ENCODE data around the gene TPGS2.
"Not testable (repeated sequence)": the region's sequence is repeated elsewhere in the genome, so short reads cannot be mapped to it uniquely, and the experiment has no call there.

TPGS2 gene, protein sequence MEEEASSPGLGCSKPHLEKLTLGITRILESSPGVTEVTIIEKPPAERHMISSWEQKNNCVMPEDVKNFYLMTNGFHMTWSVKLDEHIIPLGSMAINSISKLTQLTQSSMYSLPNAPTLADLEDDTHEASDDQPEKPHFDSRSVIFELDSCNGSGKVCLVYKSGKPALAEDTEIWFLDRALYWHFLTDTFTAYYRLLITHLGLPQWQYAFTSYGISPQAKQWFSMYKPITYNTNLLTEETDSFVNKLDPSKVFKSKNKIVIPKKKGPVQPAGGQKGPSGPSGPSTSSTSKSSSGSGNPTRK

DNA sequence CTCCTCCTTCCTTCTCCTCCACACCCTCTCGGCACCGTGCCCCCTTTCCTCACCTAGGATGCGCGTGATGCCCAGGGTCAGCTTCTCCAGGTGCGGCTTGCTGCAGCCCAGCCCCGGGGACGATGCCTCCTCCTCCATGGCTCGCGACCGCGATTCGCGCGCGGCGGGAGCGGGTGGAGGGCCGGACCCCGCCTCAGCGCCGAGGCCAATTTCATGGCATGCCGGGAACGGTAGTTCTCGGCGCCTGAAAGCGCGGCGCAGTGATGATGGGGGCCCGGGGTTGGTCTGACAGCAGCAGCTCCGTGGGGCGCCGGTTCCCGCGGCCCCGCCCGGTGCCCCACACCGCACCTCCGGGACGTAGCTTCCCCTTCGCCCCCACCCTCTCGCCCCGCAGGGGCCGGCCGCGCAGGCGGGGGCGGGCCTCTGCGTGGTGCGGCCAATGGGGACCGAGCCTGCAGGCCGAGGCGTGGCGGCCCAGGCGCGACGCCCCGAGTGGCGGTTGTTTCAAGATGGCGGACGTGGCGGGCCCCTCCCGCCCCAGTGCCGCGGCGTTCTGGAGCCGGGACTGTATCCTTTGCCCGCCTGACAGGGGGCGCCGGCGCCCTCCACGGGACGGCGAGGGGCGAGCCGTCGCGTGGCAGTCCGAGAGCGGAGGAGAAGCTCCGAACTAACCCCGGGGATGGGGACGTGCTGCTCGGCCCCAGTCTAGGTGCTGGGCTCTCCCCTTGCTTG is at the start of gene TPGS2, which contains the start of gene KIAA1328:
Gene TPGS2 (minus strand): TSS at position 373 of the 732 bp plus-strand sequence. CDS start 235 bp downstream, at position 138.
Gene KIAA1328 (plus strand): TSS at position 498 of the 732 bp plus-strand sequence. CDS start 12 bp downstream, at position 510.
- DNase-seq, result peak; percentile 91

DNA sequence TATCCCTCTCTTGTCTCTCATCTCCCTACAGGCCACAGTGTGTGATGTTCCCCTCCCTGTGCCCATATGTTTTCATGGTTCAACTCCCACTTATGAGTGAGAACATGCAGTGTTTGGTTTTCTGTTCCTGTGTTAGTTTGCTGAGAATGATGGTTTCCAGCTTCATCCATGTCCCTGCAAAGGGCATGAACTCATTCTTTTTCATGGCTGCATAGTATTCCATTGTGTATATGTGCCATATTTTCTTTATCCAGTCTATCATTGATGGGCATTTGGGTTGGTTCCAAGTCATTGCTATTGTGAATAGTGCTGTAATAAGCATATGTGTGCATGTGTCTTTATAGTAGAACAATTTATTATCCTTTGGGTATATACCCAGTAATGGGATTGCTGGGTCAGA is 45.0 kb upstream of the TPGS2 start:
- not testable (repeated sequence) for DNase-seq

DNA sequence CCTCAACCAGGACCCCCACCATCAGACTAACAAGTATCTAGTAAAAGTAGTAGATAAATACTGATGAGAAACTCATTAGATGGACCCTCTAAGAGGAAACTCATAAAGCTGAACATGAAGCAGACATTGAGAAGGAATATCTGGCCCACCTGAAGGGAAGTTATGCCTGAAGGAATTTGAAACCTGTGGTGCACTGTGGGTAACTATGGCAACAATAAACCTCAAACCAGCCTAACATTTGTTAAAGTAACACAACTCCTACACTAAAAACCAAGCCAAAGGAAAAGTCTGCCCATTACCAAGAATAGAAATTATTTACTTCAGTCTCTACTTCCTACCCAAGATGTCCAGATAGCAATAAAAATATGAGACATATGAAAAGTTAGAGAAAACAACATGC is 43.5 kb upstream of the TPGS2 start:
- no peak for DNase-seq

DNA sequence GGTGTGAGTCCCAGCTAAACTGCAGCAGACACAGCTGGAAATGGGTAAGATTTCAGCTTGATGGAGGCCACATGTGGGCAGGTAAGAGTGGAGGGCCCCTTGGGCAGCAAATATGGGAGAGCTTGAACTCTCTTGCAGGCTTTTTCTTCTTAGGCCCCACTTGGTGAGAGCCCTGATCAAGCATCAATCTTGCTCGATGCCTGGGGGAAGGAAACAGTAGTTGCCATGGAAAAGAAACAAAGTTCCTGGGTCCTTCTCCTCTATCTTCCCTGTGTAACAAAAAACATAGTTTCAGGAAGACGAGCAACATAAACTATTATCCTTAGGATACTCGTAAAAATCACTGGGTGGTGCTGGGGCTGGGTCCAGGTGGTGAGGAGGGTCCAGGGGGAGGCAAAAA is 43.0 kb upstream of the TPGS2 start:
- no peak for DNase-seq

DNA sequence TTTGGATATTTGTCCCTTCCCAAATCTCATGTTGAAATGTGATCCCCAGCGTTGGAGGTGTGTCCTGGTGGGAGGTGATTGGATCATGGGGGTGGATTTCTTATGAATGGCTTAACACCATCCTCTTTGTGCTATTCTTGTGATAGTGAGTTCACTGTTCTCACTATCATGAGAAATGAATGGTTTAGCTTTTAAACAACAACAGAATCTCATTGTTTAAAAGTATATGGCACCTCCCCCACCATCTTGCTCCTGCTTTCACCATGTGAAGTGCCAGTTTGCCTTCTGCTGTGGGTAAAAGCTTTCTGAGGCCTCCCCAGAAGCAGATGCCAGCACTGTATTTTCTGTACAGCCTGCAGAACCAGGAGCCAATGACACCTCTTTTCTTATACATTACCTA is 38.3 kb upstream of the TPGS2 start:
- no peak for DNase-seq

DNA sequence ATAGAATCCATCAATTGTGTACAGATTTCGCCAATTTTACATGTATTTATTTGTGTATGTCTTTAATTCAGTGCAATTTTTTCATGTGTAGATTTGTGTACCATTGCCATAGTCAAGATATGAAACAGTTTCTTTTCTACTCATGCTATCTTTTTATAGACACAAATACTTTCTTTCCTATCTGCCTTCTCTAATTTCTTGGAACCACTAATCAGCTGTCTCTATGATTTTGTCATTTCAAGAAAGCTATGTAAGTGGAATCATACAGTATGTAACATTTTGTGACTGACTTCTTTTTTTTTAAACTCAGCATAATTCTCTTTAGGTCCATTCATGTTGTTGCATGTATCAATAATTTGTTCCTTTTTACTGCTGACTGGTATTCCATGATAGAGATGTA is 33.4 kb upstream of the TPGS2 start:
- DNase-seq, result no peak

DNA sequence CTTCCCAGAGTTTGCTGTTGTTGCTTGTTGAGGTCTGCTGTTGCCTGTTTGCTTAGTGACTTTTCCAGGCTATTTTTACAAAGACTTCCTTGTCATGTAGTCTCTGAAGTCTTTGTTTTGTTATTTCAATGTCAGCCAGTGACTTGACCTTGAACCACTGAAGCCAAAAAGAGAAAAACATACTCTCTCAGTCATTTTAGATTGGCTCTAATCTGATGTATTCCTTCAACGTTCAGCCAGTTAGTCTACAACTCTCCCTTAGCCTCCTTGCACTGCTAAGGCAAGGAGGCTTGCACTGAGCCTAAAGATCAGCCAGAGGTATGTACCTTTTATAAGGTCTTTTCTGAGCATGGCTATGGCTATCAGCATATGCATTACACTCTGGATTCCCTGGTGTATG is 28.0 kb upstream of the TPGS2 start:
- no peak for DNase-seq

DNA sequence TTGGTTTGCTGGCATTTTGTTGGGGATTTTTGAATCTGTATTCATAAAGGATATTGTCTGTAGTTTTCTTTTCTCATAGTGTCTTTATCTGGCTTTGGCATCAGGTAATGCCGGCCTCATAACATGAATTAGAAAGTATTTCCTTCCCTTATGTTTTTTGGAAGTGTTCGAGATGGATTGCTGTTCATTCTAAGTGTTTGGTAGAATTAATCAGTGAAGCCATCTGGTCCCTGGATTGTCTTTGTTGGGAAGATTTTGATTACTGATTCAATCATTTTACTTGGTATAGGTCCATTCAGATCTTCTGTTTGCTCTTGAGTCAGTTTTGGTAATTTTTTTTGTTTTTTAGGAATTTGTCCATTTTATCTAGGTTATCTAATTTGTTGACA is 22.4 kb upstream of the TPGS2 start:
- DNase-seq, result no peak

DNA sequence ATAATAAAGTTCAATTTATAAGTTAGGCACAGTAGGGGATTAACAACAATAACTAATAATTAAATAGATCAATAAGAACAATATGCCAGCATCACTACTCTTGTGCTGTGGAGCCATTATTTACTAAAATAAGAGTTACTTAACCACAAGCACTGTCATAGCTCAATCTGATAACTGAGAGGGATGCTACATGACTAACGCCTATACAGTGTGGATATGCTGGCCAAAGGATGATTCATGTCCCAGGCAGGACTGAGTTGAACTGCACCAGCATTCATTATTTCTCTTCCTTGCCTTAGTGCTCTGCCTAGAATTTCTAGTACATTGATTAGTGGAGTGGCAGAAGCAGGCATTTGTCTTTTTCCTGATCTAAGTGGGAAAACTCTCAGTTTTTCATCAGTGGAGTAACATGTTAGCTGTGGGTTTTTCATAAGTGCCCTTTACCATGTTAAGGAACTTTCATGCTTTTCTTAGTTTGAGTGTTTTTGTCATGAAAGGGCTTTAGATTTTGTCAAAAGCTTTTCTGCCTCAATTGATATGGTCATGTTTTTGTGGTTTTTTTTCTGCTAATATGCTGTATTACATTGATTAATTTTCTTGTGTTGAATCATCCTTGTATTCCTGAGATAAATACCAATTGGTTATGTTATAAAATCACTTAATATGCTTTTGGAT is 21.9 kb upstream of the TPGS2 start:
- no peak for DNase-seq

DNA sequence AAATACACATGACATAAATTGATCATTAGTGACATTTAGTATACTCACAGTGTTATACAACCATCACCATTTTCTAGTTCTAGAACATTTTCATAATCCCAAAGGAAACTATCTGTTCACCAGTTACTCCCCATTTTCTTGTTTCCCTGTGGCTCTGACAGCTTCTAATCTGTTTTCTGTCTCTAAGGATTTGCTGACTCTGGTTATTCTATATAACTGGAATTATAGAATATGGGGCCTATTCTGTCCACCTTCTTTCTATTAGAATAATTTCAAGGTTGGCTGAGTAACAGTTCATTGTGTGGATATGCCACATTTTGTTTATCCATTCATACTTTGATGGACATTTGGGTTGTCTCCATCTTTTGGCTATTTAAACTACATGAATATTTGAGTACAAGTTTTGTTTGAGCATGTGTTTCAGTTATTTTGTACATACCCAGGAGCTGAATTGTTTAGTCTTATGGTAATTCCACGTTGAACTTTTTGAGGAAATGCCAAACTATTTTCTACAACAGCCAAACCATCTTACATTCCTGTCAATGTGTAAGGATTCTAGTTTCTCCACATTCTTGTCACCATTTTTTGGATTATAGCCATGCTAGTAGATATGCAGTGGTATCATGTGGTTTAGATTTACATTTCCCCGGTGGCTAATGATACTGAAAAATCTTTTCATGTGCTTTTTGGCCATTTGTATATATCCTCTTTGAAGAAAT is 20.6 kb upstream of the TPGS2 start:
- no peak for DNase-seq

DNA sequence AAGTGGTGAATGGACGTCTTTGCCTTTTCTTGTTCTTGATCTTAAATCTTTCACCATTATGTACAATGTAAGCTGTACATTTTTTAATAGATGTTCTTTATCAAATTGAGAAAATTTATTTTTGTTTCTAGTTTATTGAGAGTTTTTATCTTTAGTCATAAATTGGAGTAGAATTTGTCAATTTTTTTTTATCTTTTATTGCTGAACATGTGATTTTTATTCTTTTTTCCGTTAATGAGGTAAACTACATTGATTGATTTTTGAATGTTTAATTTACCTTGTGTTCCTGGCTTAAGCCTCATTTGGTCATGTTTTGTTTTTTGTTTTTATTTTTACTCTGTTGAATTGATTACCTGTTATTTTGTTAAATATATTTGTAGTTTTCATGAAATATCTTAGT is 19.8 kb upstream of the TPGS2 start:
- no peak for DNase-seq

DNA sequence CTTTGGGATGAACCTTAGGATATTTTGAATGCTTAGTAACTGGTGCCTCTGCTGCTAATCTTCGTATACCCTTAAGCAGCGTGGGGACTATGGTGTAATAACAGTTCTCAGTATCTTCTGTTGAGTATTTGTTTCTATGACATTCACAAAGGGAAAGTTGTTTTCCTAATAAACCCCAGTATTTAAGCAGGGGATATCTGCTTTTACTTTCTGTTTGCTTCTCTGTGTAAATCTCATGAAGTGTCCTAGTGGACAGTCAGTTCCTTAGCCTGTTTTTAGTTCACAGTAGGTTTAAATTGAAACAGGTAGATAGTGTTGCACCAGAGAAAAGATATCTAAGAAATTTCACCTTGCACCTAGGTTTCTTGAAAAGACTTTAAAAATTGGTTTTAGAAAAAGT is 15.0 kb upstream of the TPGS2 start:
- DNase-seq, result no peak

DNA sequence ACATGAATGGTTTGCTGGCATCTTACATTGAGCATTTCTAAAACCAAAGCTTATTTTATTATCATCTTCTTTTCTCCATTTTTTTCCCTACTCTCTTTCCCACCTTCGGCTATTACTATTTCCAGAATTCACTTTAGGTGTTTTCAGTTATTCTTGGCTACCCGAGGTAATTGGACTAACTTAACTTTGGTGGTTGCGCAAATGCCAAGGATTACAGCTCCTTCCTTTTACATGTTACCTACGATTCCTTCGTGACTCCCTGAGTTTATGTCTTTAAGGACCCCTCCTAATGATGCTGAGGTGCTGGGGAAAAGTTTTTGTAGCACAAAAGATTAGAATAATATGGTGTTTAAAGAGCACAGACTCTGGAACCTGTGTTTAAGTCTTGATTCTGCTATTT is 14.4 kb upstream of the TPGS2 start:
- DNase-seq, result no peak

DNA sequence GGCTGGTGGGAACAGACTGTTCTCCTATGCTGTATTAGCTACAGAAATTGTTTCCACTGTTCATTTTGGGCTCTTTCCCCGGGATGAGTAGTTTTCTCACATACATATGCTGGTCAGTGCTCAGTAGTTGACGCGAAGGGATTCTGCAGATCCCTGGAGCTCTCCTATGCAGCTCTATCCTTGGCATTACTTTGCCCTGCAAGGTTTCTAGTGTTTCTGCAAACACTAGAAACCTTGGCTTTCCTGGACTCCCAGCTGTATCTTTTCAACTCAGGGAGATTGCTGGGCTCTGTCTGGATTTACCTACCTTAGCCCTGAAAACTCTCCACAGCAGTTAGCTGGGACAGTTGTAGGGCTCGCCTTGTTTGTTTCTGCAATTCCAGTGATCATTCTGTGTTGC is 11.0 kb upstream of the TPGS2 start:
- no peak for DNase-seq

DNA sequence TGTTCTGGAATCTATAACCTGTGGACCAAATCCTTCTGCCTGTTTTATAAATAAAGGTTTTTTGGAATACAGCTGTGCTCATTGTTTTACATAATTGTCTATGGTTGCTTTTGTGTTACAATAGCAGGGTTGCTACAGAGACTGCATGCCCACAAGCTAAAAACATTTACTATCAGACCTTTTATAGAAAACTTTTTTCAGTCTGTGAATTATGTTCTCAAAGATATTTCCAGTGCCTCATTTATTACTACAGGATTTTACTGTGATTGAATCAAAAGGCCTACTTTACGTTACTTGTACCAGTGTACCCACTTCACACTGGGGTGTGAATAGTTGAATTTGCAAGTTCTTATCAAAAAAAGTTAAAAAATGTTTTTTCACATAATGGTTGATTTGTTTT is 7.1 kb upstream of the TPGS2 start:
- DNase-seq, result no peak

DNA sequence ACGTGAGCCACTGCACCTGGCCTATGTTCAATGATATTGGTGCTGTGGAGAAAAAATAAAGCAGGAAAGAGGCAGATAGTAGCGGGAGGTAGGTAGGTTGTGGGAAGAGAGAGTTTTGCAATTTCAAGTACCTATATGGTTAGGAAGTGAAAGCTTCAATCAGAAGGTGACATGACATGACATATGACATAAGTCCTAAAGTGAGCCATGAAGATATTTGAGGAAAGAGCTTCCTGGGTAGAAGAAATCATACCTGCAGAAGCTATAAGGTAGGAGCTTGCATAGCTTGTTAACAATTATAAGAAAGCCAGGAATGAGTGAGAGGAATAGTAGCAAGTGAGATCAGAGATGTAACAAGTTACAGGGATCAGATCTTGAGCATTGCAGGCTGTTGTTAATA is 4.3 kb upstream of the TPGS2 start:
- DNase-seq, result no peak

DNA sequence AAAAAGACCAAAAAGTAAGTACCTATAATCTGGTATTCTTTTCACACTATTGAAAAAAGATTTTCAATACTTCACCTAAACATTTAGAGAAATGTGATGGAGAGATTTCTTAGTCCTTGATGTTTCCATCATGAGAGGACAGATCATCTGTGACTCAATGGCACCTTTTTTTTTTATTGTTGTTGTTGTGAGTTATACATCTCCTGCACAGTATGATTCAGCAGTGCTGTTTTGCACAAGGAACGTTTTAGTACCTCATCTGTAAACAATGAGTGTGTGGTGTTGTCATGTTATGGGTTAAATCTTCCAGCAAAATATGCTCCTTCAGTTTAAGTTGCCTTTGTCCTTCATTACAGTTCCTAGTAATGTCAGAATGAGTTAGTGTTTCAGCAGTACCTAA is 2.3 kb upstream of the TPGS2 start:
- no peak for DNase-seq

DNA sequence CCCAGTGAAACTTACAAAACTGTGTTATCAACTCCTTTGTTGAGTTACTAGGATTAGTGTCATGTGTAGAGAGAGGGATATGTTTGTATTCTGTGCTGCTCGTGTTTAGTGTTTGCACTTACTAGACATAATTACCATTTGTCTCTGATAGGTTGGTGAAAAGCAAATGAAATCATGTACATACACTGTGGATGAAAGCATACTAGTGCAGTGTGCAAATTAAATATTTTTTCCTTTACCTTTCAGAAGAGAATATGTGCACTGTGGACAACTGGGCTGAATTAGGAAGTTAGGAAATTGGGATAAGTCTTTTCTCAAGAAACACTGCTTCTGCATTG is 1.3 kb upstream of the TPGS2 start:
- no peak for DNase-seq

DNA sequence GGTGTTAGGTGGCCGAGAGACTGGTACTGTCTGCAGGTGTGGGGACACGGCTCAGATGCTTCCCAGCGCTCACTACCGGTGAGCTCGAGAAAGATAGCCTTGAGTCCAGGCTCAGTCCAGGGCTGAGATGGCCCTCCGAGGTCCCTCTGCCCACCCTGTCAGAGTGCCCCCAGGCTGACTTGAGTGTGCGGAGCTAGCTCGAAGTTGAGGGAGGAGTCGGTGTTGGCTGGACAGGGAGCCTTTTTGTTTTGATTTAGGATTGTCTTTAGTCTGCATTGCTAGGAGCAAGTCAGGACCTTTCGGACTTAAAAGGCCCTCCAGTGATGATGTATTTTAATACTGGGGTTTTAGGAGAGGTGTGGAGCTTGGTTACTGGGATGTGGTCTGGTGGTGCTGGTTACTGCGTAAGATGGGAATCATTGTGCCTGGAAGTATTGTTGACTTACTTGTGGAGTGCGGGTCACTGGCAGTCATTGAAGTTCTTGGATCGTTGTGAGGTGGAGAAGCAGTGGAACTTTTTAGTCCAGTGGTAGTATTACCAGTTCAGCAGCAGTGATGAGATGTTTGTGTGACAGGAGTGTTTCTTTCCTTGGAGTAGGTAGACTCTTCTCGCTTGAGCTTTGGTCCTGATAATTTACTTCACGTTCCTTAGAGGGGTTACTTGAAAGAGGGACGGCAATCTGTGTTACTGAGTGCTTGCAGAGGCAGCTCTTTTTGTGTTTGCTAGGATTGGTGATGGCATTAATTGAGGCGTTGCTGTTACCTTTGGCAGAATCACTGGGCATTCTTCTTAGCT is 758 bp upstream of the TPGS2 start:
- no peak for DNase-seq

DNA sequence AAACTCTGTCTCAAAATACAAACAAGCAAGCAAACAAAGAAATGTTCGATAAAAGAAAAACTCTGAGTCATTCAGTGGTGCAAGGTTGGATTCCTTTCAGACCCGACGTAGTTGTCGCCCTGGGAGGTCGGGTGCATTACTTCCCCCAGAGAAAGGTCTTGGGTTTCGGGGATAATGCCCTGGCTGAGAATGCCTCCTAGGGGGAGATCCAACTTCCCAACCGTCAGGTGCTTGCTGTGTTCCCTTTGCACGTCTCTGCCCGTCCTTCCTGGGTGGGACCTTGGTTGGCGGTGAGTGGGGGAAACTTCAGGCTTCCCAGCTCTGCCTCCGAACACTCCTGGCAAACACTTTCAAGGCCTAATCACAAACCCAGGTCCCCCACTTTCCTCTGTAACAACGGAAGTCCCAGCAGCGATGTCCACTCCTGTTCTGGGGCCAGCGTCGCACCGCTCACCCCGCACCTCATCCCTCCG is 609 bp downstream of the TPGS2 start:
- DNase-seq, result no peak

DNA sequence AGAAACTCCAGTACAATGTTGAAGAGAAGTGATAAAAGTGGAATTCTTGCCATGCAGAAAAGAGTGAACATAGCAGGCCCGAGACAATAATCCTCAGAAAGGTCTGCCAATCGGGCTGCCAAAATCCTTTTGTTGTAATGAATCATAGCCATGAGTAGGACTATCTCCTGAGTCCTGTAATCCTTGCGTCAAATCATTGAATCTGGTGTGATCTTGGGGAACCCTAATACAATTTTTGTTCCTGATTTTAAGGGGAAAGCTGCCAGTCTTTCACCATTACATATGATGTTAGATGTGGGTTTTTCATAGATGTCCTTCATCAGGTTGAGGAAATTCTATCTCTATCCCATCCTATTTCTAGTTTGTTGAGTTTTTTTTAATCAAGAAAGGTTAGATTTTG is 2.2 kb downstream of the TPGS2 start:
- no peak for DNase-seq

DNA sequence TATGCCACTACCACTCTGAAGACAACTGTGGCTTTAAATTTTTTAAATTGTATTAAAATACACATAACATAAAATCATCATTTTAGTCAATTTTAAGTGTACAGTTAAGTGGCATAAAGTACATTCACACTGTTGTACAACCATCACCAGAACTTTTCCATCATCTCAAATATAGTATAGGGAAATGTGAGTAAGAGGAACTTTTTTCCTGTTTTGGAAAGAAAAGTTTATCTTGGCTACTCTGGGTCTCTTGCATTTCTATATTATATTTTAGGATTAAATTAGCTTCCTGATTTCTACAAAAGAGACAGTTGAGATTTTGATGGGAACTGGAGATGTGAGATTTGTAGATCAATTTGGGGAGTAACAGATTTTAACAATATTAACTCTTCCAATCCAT is 3.3 kb downstream of the TPGS2 start:
- DNase-seq, result no peak

DNA sequence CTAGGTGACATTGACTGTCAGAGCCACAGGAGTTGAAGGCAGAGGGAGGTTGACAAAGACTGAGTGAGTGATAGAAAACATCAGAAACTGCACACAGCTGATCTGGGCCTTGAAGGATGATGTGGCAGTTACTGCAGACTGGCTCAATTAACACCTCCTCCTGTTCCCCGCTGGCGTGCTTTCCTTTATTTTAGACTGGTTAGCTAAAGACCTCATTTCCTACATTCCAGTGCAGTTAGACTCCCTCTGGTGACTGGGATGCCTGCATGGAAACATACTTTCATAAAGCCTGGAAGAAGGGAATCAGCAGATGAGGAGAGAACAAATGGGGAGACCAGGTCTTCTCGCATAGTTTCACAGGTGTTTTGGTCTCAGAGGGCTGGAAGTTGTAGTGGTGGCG is 7.1 kb downstream of the TPGS2 start:
- no peak for DNase-seq

Data from left hindlimb (tissue), 1 donor.